Measurements from ENCODE around the gene SLIT1.
A peak's percentile ranks its signal among the peaks of the same experiment; 100 is the strongest.

The SLIT1 gene

GRCh38 chr10:97185326-97186058, at the start of gene SLIT1:
Gene SLIT1, minus strand, starts transcription at chr10:97185959. Its CDS starts 285 bp downstream, at chr10:97185674.
- DNase-seq (ENCODE audit: low read depth) = no peak

GRCh38 chr10:97235353-97235752, 49.6 kb upstream of the SLIT1 start:
- no peak for DNase-seq (ENCODE audit: low read depth)

GRCh38 chr10:97234400-97234799, 48.6 kb upstream of the SLIT1 start:
- DNase-seq (ENCODE audit: low read depth) = peak; percentile 61

GRCh38 chr10:97230146-97230545, 44.4 kb upstream of the SLIT1 start:
- peak; percentile 63 for DNase-seq (ENCODE audit: low read depth)

- DNase-seq (ENCODE audit: low read depth) = peak; percentile 63
These were observed 43.7 kb upstream of the SLIT1 start for GRCh38 chr10:97229322-97230015.

GRCh38 chr10:97228775-97229157, 43.0 kb upstream of the SLIT1 start:
- no peak for DNase-seq (ENCODE audit: low read depth)

GRCh38 chr10:97228130-97228774, 42.5 kb upstream of the SLIT1 start:
- DNase-seq (ENCODE audit: low read depth) = no peak

- DNase-seq (ENCODE audit: low read depth) = no peak
These were observed 40.6 kb upstream of the SLIT1 start for GRCh38 chr10:97226398-97226797.

GRCh38 chr10:97224483-97225435, 39.0 kb upstream of the SLIT1 start:
- DNase-seq (ENCODE audit: low read depth) = no peak

GRCh38 chr10:97222326-97222961, 36.7 kb upstream of the SLIT1 start:
- no peak for DNase-seq (ENCODE audit: low read depth)

- no peak for DNase-seq (ENCODE audit: low read depth)
These were observed 34.6 kb upstream of the SLIT1 start for GRCh38 chr10:97220355-97220754.

GRCh38 chr10:97217299-97217698, 31.5 kb upstream of the SLIT1 start:
- no peak for DNase-seq (ENCODE audit: low read depth)

- no peak for DNase-seq (ENCODE audit: low read depth)
These were observed 30.0 kb upstream of the SLIT1 start for GRCh38 chr10:97215619-97216260.

- no peak for DNase-seq (ENCODE audit: low read depth)
These were observed 27.7 kb upstream of the SLIT1 start for GRCh38 chr10:97213431-97213830.

- DNase-seq (ENCODE audit: low read depth) = no peak
These were observed 25.5 kb upstream of the SLIT1 start for GRCh38 chr10:97211229-97211628.

- DNase-seq (ENCODE audit: low read depth) = peak; percentile 70
These were observed 24.8 kb upstream of the SLIT1 start for GRCh38 chr10:97210543-97210960.

- DNase-seq (ENCODE audit: low read depth) = no peak
These were observed 22.1 kb upstream of the SLIT1 start for GRCh38 chr10:97207756-97208346.

- DNase-seq (ENCODE audit: low read depth) = no peak
These were observed 21.4 kb upstream of the SLIT1 start for GRCh38 chr10:97207131-97207530.

- no peak for DNase-seq (ENCODE audit: low read depth)
These were observed 19.3 kb upstream of the SLIT1 start for GRCh38 chr10:97204826-97205679.

- no peak for DNase-seq (ENCODE audit: low read depth)
These were observed 17.5 kb upstream of the SLIT1 start for GRCh38 chr10:97203220-97203619.
